ENCODE data around the gene CHI3L1.

Gene CHI3L1

DNA sequence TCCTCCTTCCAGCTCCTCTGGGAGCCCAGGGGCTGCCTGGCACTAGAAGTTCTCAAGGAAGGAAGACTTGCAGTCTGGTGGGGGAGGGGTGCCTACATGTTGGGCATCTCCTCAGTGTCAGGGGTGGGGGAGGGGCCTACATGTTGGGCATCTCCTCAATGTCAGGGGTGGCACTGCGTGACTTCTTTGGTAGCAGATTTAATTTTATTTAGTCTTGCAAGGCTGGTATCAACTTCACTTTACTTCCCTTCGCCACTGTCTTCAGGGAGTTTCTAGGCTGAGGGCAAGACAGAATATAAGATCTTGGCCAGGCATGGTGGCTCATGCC lies 40.5 kb downstream of the CHI3L1 start:
- Histone ChIP-seq H3K4me3 (ENCODE audit: low read depth in 1 of 2, low read length in 2 of 2) (no peak overlapping the region), H3K9ac (ENCODE audit: low read depth in 1 of 2, low read length in 2 of 2) (no peak overlapping the region), H3K4me1 (ENCODE audit: control insufficient read depth in 1 of 2, insufficient read depth in 2 of 2, low read length in 2 of 2) (no peaks in the 10 kb centered on the region), H3K27me3 (ENCODE audit: control insufficient read depth in 1 of 2, insufficient read depth in 2 of 2, low read length in 2 of 2) (no peaks in the 10 kb centered on the region), H3K36me3 (ENCODE audit: control insufficient read depth in 1 of 2, insufficient read depth in 2 of 2, low read length in 2 of 2) (no peaks in the 10 kb centered on the region), H3K27ac (ENCODE audit: low read depth, low read length) (no peak overlapping the region), H3K9me3 (ENCODE audit: control insufficient read depth in 1 of 2, low read length in 2 of 2) (no peaks in the 10 kb centered on the region)

GRCh38 chr1:203145321-203146041 lies 41.0 kb downstream of the CHI3L1 start:
- Histone ChIP-seq H3K9me3 (ENCODE audit: control insufficient read depth in 1 of 2, low read length in 2 of 2) (no peaks in the 10 kb centered on the region), H3K4me1 (ENCODE audit: control insufficient read depth in 1 of 2, insufficient read depth in 2 of 2, low read length in 2 of 2) (no peaks in the 10 kb centered on the region), H3K9ac (ENCODE audit: low read depth in 1 of 2, low read length in 2 of 2) (no peak overlapping the region), H3K27ac (ENCODE audit: low read depth, low read length) (no peak overlapping the region), H3K27me3 (ENCODE audit: control insufficient read depth in 1 of 2, insufficient read depth in 2 of 2, low read length in 2 of 2) (no peaks in the 10 kb centered on the region), H3K36me3 (ENCODE audit: control insufficient read depth in 1 of 2, insufficient read depth in 2 of 2, low read length in 2 of 2) (no peaks in the 10 kb centered on the region), H3K4me3 (ENCODE audit: low read depth in 1 of 2, low read length in 2 of 2) (no peak overlapping the region)

DNA sequence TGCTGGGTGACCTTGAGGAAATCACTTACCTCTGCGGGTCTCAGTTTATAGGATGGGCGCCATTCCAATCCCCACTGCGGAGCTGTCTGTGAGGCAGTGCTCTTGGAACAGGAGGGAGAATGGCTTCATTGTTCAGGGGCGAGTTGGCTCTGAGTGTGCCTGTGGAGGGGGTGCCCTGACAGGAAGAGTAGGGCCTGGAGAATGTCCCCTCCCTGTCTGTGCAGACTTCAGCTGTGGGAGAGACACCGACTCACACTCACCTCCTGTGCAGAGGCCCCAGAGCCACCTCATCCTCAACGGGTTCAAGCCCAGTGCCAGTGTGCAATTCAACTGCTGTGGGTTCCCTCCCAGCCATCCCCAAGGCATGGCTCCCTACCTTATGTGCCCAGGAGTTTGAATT lies 41.8 kb downstream of the CHI3L1 start:
- no peak overlapping the region for H3K9ac ChIP-seq (ENCODE audit: low read depth in 1 of 2, low read length in 2 of 2)
- no peak overlapping the region for H3K27ac ChIP-seq (ENCODE audit: low read depth, low read length)
- no peaks in the 10 kb centered on the region for H3K4me1 ChIP-seq (ENCODE audit: control insufficient read depth in 1 of 2, insufficient read depth in 2 of 2, low read length in 2 of 2)
- H3K9me3 ChIP-seq (ENCODE audit: control insufficient read depth in 1 of 2, low read length in 2 of 2): no peaks in the 10 kb centered on the region
- no peaks in the 10 kb centered on the region for H3K36me3 ChIP-seq (ENCODE audit: control insufficient read depth in 1 of 2, insufficient read depth in 2 of 2, low read length in 2 of 2)
- H3K27me3 ChIP-seq (ENCODE audit: control insufficient read depth in 1 of 2, insufficient read depth in 2 of 2, low read length in 2 of 2): peaks cover 0 to 4% of the 10 kb centered on the region in 2 donors
- H3K4me3 ChIP-seq (ENCODE audit: low read depth in 1 of 2, low read length in 2 of 2): no peak overlapping the region

- Histone ChIP-seq H3K27ac (ENCODE audit: low read depth, low read length) (no peak overlapping the region), H3K27me3 (ENCODE audit: control insufficient read depth in 1 of 2, insufficient read depth in 2 of 2, low read length in 2 of 2) (peaks cover 0 to 4% of the 10 kb centered on the region in 2 donors), H3K36me3 (ENCODE audit: control insufficient read depth in 1 of 2, insufficient read depth in 2 of 2, low read length in 2 of 2) (no peaks in the 10 kb centered on the region), H3K9ac (ENCODE audit: low read depth in 1 of 2, low read length in 2 of 2) (no peak overlapping the region), H3K9me3 (ENCODE audit: control insufficient read depth in 1 of 2, low read length in 2 of 2) (no peaks in the 10 kb centered on the region), H3K4me1 (ENCODE audit: control insufficient read depth in 1 of 2, insufficient read depth in 2 of 2, low read length in 2 of 2) (no peaks in the 10 kb centered on the region), H3K4me3 (ENCODE audit: low read depth in 1 of 2, low read length in 2 of 2) (no peak overlapping the region)
Observed at GRCh38 chr1:203143641-203144040, 42.9 kb downstream of the CHI3L1 start.

GRCh38 chr1:203142684-203143408 lies 43.7 kb downstream of the CHI3L1 start:
- Histone ChIP-seq H3K36me3 (ENCODE audit: control insufficient read depth in 1 of 2, insufficient read depth in 2 of 2, low read length in 2 of 2) (no peaks in the 10 kb centered on the region), H3K4me1 (ENCODE audit: control insufficient read depth in 1 of 2, insufficient read depth in 2 of 2, low read length in 2 of 2) (no peaks in the 10 kb centered on the region), H3K9ac (ENCODE audit: low read depth in 1 of 2, low read length in 2 of 2) (no peak overlapping the region), H3K27ac (ENCODE audit: low read depth, low read length) (no peak overlapping the region), H3K4me3 (ENCODE audit: low read depth in 1 of 2, low read length in 2 of 2) (no peak overlapping the region), H3K9me3 (ENCODE audit: control insufficient read depth in 1 of 2, low read length in 2 of 2) (no peaks in the 10 kb centered on the region), H3K27me3 (ENCODE audit: control insufficient read depth in 1 of 2, insufficient read depth in 2 of 2, low read length in 2 of 2) (peaks cover 0 to 4% of the 10 kb centered on the region in 2 donors)

DNA sequence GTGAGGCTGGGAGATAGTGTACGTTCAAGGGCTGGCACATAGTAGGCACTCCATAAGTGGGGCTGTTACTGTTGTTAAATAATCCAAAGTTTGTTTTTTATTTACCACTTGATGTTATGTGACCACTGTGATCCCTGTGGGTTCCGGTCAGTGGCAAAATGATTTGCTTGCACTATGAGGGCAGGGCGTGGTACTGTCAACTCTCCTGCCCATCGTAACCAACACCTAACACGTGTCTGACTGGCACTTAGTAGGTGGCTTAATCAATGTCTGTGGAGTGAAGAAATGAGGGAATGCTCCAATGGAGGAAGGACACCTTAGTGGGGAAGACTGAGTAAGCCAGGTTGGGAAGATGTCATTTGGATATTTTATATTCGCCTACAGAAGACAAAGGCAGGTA lies 44.4 kb downstream of the CHI3L1 start:
- Histone ChIP-seq H3K9me3 (ENCODE audit: control insufficient read depth in 1 of 2, low read length in 2 of 2) (no peaks in the 10 kb centered on the region), H3K36me3 (ENCODE audit: control insufficient read depth in 1 of 2, insufficient read depth in 2 of 2, low read length in 2 of 2) (no peaks in the 10 kb centered on the region), H3K27me3 (ENCODE audit: control insufficient read depth in 1 of 2, insufficient read depth in 2 of 2, low read length in 2 of 2) (peaks cover 0 to 6% of the 10 kb centered on the region in 2 donors), H3K27ac (ENCODE audit: low read depth, low read length) (no peak overlapping the region), H3K4me3 (ENCODE audit: low read depth in 1 of 2, low read length in 2 of 2) (no peak overlapping the region), H3K9ac (ENCODE audit: low read depth in 1 of 2, low read length in 2 of 2) (no peak overlapping the region), H3K4me1 (ENCODE audit: control insufficient read depth in 1 of 2, insufficient read depth in 2 of 2, low read length in 2 of 2) (no peaks in the 10 kb centered on the region)

DNA sequence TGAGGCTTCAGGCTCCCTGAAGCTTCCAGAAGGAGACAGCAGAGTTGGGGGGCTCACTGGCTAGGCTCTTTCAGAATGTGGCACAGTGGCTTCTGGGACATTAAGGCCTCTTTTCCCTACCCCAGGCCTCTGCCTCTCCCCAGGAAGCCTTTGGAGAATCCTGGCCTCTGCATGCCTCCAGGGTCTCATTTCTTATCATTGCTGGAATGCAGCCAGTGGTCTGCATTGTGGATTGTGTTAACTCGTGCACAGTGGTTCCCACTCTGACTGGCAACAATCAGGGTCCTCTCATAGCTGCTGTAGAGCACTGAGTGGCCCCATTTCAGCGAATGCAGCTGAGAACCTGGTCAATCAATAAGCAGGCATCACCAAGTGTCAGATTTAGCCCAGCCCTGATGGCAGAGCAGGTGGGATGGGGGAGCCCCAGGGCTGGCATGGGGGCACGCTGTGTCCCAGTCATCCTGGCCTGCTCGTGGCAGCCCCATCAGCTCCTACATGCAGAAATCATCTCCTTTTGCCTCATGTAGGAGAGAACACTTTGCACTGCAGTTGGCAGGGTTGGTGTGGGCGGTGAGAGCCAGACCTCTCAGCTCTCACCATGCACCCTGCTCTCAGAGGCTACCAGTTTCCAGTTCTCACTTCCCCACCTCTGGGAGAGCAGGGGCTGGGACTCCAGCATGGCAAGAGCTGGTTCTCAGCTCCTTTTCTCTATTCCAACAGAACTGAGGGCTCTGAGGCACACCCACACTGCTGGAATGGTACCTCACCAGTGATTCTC lies 45.6 kb downstream of the CHI3L1 start:
- peaks cover 0 to 6% of the 10 kb centered on the region in 2 donors for H3K27me3 ChIP-seq (ENCODE audit: control insufficient read depth in 1 of 2, insufficient read depth in 2 of 2, low read length in 2 of 2)
- no peak overlapping the region for H3K4me3 ChIP-seq (ENCODE audit: low read depth in 1 of 2, low read length in 2 of 2)
- no peaks in the 10 kb centered on the region for H3K4me1 ChIP-seq (ENCODE audit: control insufficient read depth in 1 of 2, insufficient read depth in 2 of 2, low read length in 2 of 2)
- H3K27ac ChIP-seq (ENCODE audit: low read depth, low read length): no peak overlapping the region
- no peaks in the 10 kb centered on the region for H3K36me3 ChIP-seq (ENCODE audit: control insufficient read depth in 1 of 2, insufficient read depth in 2 of 2, low read length in 2 of 2)
- no peak overlapping the region for H3K9ac ChIP-seq (ENCODE audit: low read depth in 1 of 2, low read length in 2 of 2)
- no peaks in the 10 kb centered on the region for H3K9me3 ChIP-seq (ENCODE audit: control insufficient read depth in 1 of 2, low read length in 2 of 2)

DNA sequence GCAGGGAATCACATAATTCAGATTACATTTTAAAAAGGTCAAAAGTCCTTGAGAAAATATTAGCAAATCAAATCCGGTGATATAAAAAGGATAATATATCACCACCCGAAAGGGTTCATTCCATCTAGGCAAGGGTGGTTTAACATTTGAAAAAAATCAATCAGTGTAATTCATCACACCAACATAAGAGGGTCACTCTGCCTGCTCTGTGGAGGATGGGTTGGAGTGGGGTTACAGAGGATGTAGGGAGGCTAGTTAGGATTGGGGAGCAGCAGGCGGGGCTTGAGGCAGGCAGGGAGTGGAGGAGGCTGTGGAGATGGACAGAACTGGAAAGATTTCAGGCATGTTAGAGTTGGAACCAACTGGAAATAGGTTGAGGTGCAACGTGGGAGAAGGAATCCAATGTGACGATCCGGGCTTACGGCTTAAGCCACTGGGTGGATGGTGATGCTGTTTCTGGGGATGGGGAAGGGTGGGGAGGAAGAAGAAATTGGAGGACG lies 46.5 kb downstream of the CHI3L1 start:
- Histone ChIP-seq H3K9me3 (ENCODE audit: control insufficient read depth in 1 of 2, low read length in 2 of 2) (no peaks in the 10 kb centered on the region), H3K27me3 (ENCODE audit: control insufficient read depth in 1 of 2, insufficient read depth in 2 of 2, low read length in 2 of 2) (peaks cover 0 to 6% of the 10 kb centered on the region in 2 donors), H3K36me3 (ENCODE audit: control insufficient read depth in 1 of 2, insufficient read depth in 2 of 2, low read length in 2 of 2) (no peaks in the 10 kb centered on the region), H3K9ac (ENCODE audit: low read depth in 1 of 2, low read length in 2 of 2) (no peak overlapping the region), H3K4me1 (ENCODE audit: control insufficient read depth in 1 of 2, insufficient read depth in 2 of 2, low read length in 2 of 2) (no peaks in the 10 kb centered on the region), H3K27ac (ENCODE audit: low read depth, low read length) (no peak overlapping the region), H3K4me3 (ENCODE audit: low read depth in 1 of 2, low read length in 2 of 2) (no peak overlapping the region)

DNA sequence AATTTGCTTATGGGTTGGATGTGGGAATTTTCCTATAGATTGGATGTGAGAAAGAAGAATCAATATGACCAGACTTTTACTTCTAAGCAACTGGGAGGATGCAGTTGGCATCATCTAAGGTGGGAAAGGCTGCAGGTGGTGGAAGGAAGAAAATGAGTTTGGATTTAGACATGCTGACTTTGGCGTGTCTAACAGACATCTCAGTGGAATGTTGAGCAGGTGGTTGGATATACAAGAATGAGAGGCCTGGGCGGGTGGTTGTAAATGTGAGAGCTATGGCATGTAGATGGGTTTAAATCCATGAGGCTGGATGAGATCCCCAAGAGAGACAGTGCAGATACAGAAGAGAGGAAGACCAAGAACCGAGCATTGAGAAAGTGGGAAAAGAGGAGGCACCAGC lies 48.4 kb downstream of the CHI3L1 start:
- no peaks in the 10 kb centered on the region for H3K4me1 ChIP-seq (ENCODE audit: control insufficient read depth in 1 of 2, insufficient read depth in 2 of 2, low read length in 2 of 2)
- no peak overlapping the region for H3K27ac ChIP-seq (ENCODE audit: low read depth, low read length)
- no peaks in the 10 kb centered on the region for H3K36me3 ChIP-seq (ENCODE audit: control insufficient read depth in 1 of 2, insufficient read depth in 2 of 2, low read length in 2 of 2)
- no peaks in the 10 kb centered on the region for H3K9me3 ChIP-seq (ENCODE audit: control insufficient read depth in 1 of 2, low read length in 2 of 2)
- H3K4me3 ChIP-seq (ENCODE audit: low read depth in 1 of 2, low read length in 2 of 2): no peak overlapping the region
- no peak overlapping the region for H3K9ac ChIP-seq (ENCODE audit: low read depth in 1 of 2, low read length in 2 of 2)
- peaks cover 0 to 6% of the 10 kb centered on the region in 2 donors for H3K27me3 ChIP-seq (ENCODE audit: control insufficient read depth in 1 of 2, insufficient read depth in 2 of 2, low read length in 2 of 2)

DNA sequence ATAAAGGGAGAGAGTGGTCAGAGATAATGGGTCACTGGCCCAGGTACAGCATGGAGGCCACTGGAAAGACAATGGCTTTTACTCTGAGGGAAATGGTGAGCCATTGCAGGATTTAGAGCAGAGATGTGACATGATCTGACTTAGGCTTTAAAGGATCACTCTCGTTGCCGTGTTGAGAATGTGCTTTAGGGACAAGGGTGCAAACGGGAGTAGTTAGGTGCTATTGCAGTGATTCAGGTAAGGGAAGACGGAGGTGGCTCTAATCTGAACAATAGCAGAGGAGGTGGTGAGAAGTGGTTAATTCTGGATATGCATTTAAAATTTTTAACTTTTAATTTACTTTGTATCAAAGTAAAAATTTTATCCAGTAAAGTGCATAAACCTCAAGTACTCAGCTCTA lies 49.2 kb downstream of the CHI3L1 start:
- peaks cover 0 to 6% of the 10 kb centered on the region in 2 donors for H3K27me3 ChIP-seq (ENCODE audit: control insufficient read depth in 1 of 2, insufficient read depth in 2 of 2, low read length in 2 of 2)
- H3K4me3 ChIP-seq (ENCODE audit: low read depth in 1 of 2, low read length in 2 of 2): no peak overlapping the region
- no peaks in the 10 kb centered on the region for H3K9me3 ChIP-seq (ENCODE audit: control insufficient read depth in 1 of 2, low read length in 2 of 2)
- H3K4me1 ChIP-seq (ENCODE audit: control insufficient read depth in 1 of 2, insufficient read depth in 2 of 2, low read length in 2 of 2): no peaks in the 10 kb centered on the region
- H3K36me3 ChIP-seq (ENCODE audit: control insufficient read depth in 1 of 2, insufficient read depth in 2 of 2, low read length in 2 of 2): no peaks in the 10 kb centered on the region
- H3K9ac ChIP-seq (ENCODE audit: low read depth in 1 of 2, low read length in 2 of 2): no peak overlapping the region
- H3K27ac ChIP-seq (ENCODE audit: low read depth, low read length): no peak overlapping the region
